Ovary (tissue), 3 donors: Measurements from ENCODE around the gene SPI1.

Source experiments
- CTCF ChIP-seq, 3 donors: fragments of 450-650 bp in 2 of 3; fragments of 200-600 bp in 1 of 3; IDR thresholded peaks; one replicate each; pipeline versions ENCODE4 v1.5.1 to v1.8.0; 2016 to 2022; ENCODE audit warnings: antibody characterized with exemption in 3 of 3, mild to moderate bottlenecking in 1 of 3
- EP300 ChIP-seq: sonication (generic); formaldehyde crosslinking; IDR thresholded peaks from one replicate; pipeline ENCODE4 v1.6.1; 2017; ENCODE audit warnings: antibody characterized with exemption
- POLR2A ChIP-seq: fragments of 450-650 bp; IDR thresholded peaks from one replicate; pipeline ENCODE4 v1.6.1; 2017; ENCODE audit warnings: antibody characterized with exemption, mild to moderate bottlenecking, moderate library complexity
- donor health status: DM: no; HTN: no; CAD: no.

DNA sequence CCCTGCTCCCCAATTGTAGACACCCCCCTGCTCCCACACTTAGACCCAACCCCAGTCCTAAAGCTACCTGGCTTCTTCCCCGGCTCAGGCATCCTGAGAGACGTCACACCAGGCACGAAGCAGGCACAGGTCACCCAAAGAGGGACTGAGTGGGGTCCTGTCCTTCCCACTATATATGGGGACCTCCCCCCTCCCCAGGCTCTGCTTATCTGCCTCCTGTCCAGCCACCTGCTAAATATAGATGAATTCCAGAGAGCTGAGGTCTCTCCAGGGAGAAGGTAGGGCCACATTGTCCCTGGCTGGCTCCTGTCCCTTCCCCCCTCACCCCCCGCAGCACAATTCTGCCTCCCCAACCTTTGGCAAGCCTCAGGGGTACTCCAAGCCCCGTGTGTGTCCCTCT is 25.8 kb downstream of the SPI1 start, which contains the start of gene MYBPC3:
- no peak for TF ChIP-seq EP300
- TF ChIP-seq CTCF (IDR thresholded peaks at IDR 0.05), result no peak
- TF ChIP-seq POLR2A, result no peak
